ENCODE results near the gene LILRB5.

The LILRB5 gene

DNA sequence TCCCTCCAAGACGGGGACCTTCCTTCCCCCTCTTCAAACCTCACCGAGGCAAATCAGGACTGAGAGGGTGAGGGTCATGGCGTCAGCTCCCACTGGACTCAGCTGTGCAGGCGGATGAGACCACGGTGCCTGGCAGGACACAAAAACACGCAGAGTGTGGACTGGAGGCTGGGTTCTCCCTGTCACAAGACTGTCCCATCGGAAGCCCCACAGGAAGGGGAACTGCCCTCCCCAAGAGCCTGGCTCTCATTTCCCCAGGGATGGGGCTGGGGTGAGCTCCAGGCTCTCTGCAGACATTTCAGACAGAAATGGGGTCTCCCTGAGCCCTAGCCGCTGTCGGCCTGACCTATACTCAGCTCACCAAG lies at the start of gene LILRB5:
TSS of gene LILRB5 (minus strand) at position 158 of the 365 bp plus-strand sequence. CDS start at position 78, 80 bp downstream.
- H3K27me3 ChIP-seq (ENCODE audit: insufficient read depth, poor library complexity, severe bottlenecking): peaks cover 29% of the 10 kb centered on the region
- no peaks in the 10 kb centered on the region for H3K9me3 ChIP-seq (ENCODE audit: severe bottlenecking)
- DNase-seq (ENCODE audit: low spot score) (no peak), ATAC-seq (ENCODE audit: low read depth) (no peak)
- no peak within 1 kb of the TSS for H3K27ac ChIP-seq (ENCODE audit: poor library complexity, severe bottlenecking)
- no peaks in the 10 kb centered on the region for H3K4me1 ChIP-seq (ENCODE audit: insufficient read depth, poor library complexity, severe bottlenecking)
- H3K4me3 ChIP-seq (ENCODE audit: severe bottlenecking): no peak within 1 kb of the TSS
- TF ChIP-seq, protein P1, sequence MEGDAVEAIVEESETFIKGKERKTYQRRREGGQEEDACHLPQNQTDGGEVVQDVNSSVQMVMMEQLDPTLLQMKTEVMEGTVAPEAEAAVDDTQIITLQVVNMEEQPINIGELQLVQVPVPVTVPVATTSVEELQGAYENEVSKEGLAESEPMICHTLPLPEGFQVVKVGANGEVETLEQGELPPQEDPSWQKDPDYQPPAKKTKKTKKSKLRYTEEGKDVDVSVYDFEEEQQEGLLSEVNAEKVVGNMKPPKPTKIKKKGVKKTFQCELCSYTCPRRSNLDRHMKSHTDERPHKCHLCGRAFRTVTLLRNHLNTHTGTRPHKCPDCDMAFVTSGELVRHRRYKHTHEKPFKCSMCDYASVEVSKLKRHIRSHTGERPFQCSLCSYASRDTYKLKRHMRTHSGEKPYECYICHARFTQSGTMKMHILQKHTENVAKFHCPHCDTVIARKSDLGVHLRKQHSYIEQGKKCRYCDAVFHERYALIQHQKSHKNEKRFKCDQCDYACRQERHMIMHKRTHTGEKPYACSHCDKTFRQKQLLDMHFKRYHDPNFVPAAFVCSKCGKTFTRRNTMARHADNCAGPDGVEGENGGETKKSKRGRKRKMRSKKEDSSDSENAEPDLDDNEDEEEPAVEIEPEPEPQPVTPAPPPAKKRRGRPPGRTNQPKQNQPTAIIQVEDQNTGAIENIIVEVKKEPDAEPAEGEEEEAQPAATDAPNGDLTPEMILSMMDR (IDR thresholded peaks at IDR 0.05; ENCODE audit: poor library complexity, severe bottlenecking): no peak
- no peaks in the 10 kb centered on the region for H3K36me3 ChIP-seq (ENCODE audit: low read depth)

DNA sequence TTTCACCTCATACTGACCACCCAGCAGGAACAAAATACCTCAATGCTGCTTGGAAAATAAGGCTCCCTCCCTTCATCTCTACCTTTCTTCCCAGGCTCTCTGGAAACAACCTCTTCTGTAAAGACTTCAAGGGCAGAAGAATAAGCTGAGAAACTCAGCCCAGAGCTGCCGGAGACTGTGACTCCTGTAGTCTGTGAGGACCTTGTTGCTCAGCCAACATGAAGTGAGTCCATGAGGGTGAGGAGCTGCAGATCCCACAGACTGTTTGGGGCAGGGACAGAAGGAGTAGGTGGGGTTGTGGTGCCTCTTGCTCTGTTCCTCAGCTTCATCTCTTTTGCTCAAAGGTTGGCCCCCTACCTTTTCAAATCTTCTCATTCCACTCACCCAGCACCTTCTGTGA lies 48.1 kb upstream of the LILRB5 start:
- Histone ChIP-seq H3K4me3 (ENCODE audit: severe bottlenecking) (no peak overlapping the region), H3K27ac (ENCODE audit: poor library complexity, severe bottlenecking) (no peak overlapping the region), H3K4me1 (ENCODE audit: insufficient read depth, poor library complexity, severe bottlenecking) (no peaks in the 10 kb centered on the region), H3K36me3 (ENCODE audit: low read depth) (no peaks in the 10 kb centered on the region), H3K27me3 (ENCODE audit: insufficient read depth, poor library complexity, severe bottlenecking) (peaks cover 5% of the 10 kb centered on the region), H3K9me3 (ENCODE audit: severe bottlenecking) (no peaks in the 10 kb centered on the region)
- DNase-seq (ENCODE audit: low spot score) (no peak), ATAC-seq (ENCODE audit: low read depth) (no peak)
- TF ChIP-seq, protein P1 (IDR thresholded peaks at IDR 0.05; ENCODE audit: poor library complexity, severe bottlenecking): no peak

DNA sequence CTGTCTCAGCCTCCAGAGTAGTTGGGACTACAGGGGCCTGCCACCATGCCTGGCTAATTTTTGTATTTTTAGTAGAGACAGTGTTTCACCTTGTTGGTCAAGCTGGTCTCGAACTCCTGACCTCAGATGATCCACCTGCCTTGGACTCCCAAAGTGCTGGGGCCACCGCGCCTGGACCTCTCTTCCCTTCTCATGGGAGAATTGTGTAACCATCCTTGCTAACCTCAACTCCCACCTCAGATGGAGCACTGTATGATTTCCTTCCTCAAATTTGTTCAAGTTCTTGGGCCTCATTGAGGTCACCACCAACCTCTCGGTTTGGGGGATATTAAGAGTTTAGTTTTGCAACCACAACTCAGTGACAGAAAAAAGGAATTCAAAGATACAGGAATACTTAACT lies 45.2 kb upstream of the LILRB5 start:
- H3K27ac ChIP-seq (ENCODE audit: poor library complexity, severe bottlenecking): no peak overlapping the region
- ATAC-seq (ENCODE audit: low read depth) (no peak), DNase-seq (ENCODE audit: low spot score) (no peak)
- H3K27me3 ChIP-seq (ENCODE audit: insufficient read depth, poor library complexity, severe bottlenecking): peaks cover 5% of the 10 kb centered on the region
- TF ChIP-seq, protein P1 (IDR thresholded peaks at IDR 0.05; ENCODE audit: poor library complexity, severe bottlenecking): no peak
- H3K4me1 ChIP-seq (ENCODE audit: insufficient read depth, poor library complexity, severe bottlenecking): no peaks in the 10 kb centered on the region
- no peaks in the 10 kb centered on the region for H3K36me3 ChIP-seq (ENCODE audit: low read depth)
- H3K4me3 ChIP-seq (ENCODE audit: severe bottlenecking): no peak overlapping the region
- H3K9me3 ChIP-seq (ENCODE audit: severe bottlenecking): no peaks in the 10 kb centered on the region

DNA sequence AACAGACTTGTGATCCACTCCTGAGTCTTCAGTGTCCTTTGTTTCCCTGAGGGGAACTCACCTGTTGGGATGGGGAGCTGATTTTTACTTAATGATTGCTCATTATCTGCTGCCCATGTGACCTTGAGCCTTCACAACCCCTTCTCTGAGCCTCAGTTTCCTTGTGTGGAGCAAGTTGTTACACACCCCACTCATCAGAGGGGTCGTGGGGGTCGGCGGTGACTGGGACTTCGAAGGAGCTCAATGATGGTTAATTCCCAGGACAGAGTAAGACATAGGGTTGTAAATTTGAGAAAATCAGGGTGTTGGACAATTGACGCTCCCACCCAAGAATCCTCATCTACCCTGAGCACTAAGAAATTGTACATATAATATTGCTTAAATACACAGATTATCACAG lies 42.4 kb upstream of the LILRB5 start:
- Histone ChIP-seq H3K27me3 (ENCODE audit: insufficient read depth, poor library complexity, severe bottlenecking) (peaks cover 5% of the 10 kb centered on the region), H3K36me3 (ENCODE audit: low read depth) (no peaks in the 10 kb centered on the region), H3K4me1 (ENCODE audit: insufficient read depth, poor library complexity, severe bottlenecking) (no peaks in the 10 kb centered on the region), H3K9me3 (ENCODE audit: severe bottlenecking) (no peaks in the 10 kb centered on the region), H3K27ac (ENCODE audit: poor library complexity, severe bottlenecking) (no peak overlapping the region), H3K4me3 (ENCODE audit: severe bottlenecking) (no peak overlapping the region)
- no peak for ATAC-seq (ENCODE audit: low read depth)
- TF ChIP-seq, protein P1 (IDR thresholded peaks at IDR 0.05; ENCODE audit: poor library complexity, severe bottlenecking): no peak
- DNase-seq (ENCODE audit: low spot score): no peak

DNA sequence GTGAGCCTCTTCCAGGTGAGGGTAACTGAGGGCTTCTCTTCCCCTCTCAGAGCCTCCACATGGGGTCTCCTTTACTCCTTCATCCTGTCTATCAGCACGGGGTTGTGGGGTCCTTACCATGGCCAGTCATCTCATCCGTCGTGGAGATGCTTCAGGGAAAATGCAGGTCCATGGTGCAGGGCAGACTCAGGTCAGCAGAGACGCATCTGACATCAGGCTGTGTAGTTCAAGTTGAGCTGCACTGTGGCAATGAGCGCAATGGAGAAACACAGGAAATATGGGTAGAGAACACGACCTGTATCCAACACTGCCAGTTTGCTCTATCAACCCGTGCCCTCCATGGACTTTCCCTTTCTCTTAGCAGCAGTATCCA lies 42.0 kb upstream of the LILRB5 start:
- Histone ChIP-seq H3K27ac (ENCODE audit: poor library complexity, severe bottlenecking) (no peak overlapping the region), H3K4me1 (ENCODE audit: insufficient read depth, poor library complexity, severe bottlenecking) (no peaks in the 10 kb centered on the region), H3K9me3 (ENCODE audit: severe bottlenecking) (no peaks in the 10 kb centered on the region), H3K27me3 (ENCODE audit: insufficient read depth, poor library complexity, severe bottlenecking) (peaks cover 5% of the 10 kb centered on the region), H3K4me3 (ENCODE audit: severe bottlenecking) (no peak overlapping the region), H3K36me3 (ENCODE audit: low read depth) (no peaks in the 10 kb centered on the region)
- ATAC-seq (ENCODE audit: low read depth) (no peak), DNase-seq (ENCODE audit: low spot score) (no peak)
- TF ChIP-seq, protein P1 (IDR thresholded peaks at IDR 0.05; ENCODE audit: poor library complexity, severe bottlenecking): no peak

Data from RWPE2 (cell line).